HepG2 (cell line): ENCODE data around the gene FAM174B. TPM values are rescaled to one million over a fixed set of nuclear protein-coding genes. Genes with fewer than 3 reads are reported as not detected.

Experiments used
- ATAC-seq: fragments of 200-7000 bp; cut with Tn5 transposase; 3 replicates; pipeline ENCODE4 v1.9.1; 2020; ENCODE audit warnings: mild to moderate bottlenecking, moderate library complexity
- BruUV-seq: library from RNA; stranded (reverse); fragments of 400-500 nt; replicated peaks from 2 replicates; lab custom pipeline; 2021; lab: Mats Ljungman, UMichigan
- CTCF ChIA-PET: fragments of 300-600 bp; formaldehyde crosslinking; extraction: SDS; loops from one replicate; lab custom pipeline; 2021; ENCODE audit warnings: low total read pairs, inconsistent platforms, low intra/inter-chr PET ratio; lab: Yijun Ruan, JAX
- POLR2A ChIA-PET: fragments of 350-600 bp; sonication (Branson Sonifier 250); formaldehyde crosslinking; loops from one replicate; lab custom pipeline; 2020; ENCODE audit warnings: antibody characterized with exemption, inconsistent platforms; lab: Yijun Ruan, JAX
- DNase-seq: peaks from one replicate; pipeline ENCODE4 v3.0.0-alpha.2; 2015; ENCODE audit warnings: low spot score
- FAIRE-seq: peaks from 3 replicates; lab custom pipeline; 2011; peaks lifted over from hg19 to GRCh38; lab: Jason Lieb, UNC
- H2AFZ ChIP-seq: one replicate; pipeline ENCODE4 v1.6.1; 2011; ENCODE audit warnings: low read length, inconsistent platforms
- H3K27ac ChIP-seq: fragments of 300-600 bp; 3 replicates; pipeline ENCODE4 v1.8.0; 2011; ENCODE audit warnings: mixed run types, mild to moderate bottlenecking, mixed read lengths, low read length, inconsistent platforms; ENCODE audit not compliant: insufficient read depth; ENCODE audit errors: extremely low read length
- H3K27me3 ChIP-seq, 2 experiments: fragments of 200-600 bp in 1 of 2; 2 replicates in 1 of 2; 3 replicates in 1 of 2; pipeline versions ENCODE4 v1.6.0 to v1.8.0; 2011; ENCODE audit warnings: low read length in 2 of 2, mild to moderate bottlenecking in 2 of 2, moderate library complexity in 2 of 2, inconsistent platforms in 1 of 2; ENCODE audit not compliant: insufficient read depth in 2 of 2, control insufficient read depth in 1 of 2
- H3K36me3 ChIP-seq, 2 experiments: fragments of 200-600 bp in 1 of 2; replicated peaks in 1 of 2; 2 replicates in 1 of 2; 3 replicates in 1 of 2; pipeline versions ENCODE4 v1.5.1 to v1.8.0; 2011; ENCODE audit warnings: low read length in 2 of 2, inconsistent platforms in 1 of 2; ENCODE audit not compliant: insufficient read depth in 2 of 2, control insufficient read depth in 1 of 2
- H3K4me1 ChIP-seq: 2 replicates; pipeline ENCODE4 v1.5.1; 2012; ENCODE audit warnings: low read length, inconsistent platforms; ENCODE audit not compliant: insufficient read depth
- H3K4me2 ChIP-seq: 2 replicates; pipeline ENCODE4 v1.6.0; 2011; ENCODE audit warnings: low read depth, low read length, inconsistent platforms
- H3K4me3 ChIP-seq, 3 experiments: fragments of 200-600 bp in 1 of 3; sonication (generic), shearing (Covaris generic) in 1 of 3; replicated peaks in 1 of 3; 2 replicates each; pipeline ENCODE4 v1.5.1; 2011 to 2016; ENCODE audit warnings: low read length in 3 of 3, inconsistent platforms in 2 of 3, low read depth in 2 of 3, mild to moderate bottlenecking in 2 of 3, control low read depth in 1 of 3, mixed read lengths in 1 of 3; ENCODE audit not compliant: insufficient read depth in 1 of 3
- H3K79me2 ChIP-seq: one replicate; pipeline ENCODE4 v1.6.1; 2011; ENCODE audit warnings: low read length, inconsistent platforms; ENCODE audit not compliant: insufficient read depth
- H3K9ac ChIP-seq: 2 replicates; pipeline ENCODE4 v1.6.0; 2011; ENCODE audit warnings: mild to moderate bottlenecking, low read depth, low read length, inconsistent platforms; ENCODE audit not compliant: insufficient read depth
- H3K9me3 ChIP-seq: 2 replicates; pipeline ENCODE4 v1.5.1; 2012; ENCODE audit warnings: mild to moderate bottlenecking, low read length
- H4K20me1 ChIP-seq: 2 replicates; pipeline ENCODE4 v1.6.0; 2011; ENCODE audit warnings: inconsistent platforms, mild to moderate bottlenecking, low read length, moderate library complexity; ENCODE audit not compliant: insufficient read depth
- ARNTL ChIP-seq: sonication (generic); formaldehyde crosslinking; IDR thresholded peaks from 2 replicates; pipeline ENCODE4 v1.4.0; 2020; ENCODE audit warnings: mild to moderate bottlenecking, missing genetic modification reagents
- CHCHD3 ChIP-seq: sonication (generic); formaldehyde crosslinking; IDR thresholded peaks from 2 replicates; pipeline ENCODE4 v1.8.0; 2022; ENCODE audit warnings: mild to moderate bottlenecking, missing genetic modification reagents, moderate library complexity
- ESRRA ChIP-seq: sonication (generic); formaldehyde crosslinking; IDR thresholded peaks from 2 replicates; pipeline ENCODE4 v1.5.1; 2020; ENCODE audit warnings: mild to moderate bottlenecking, low read depth, missing genetic modification reagents
- GATA4 ChIP-seq: sonication (generic); IDR thresholded peaks from 2 replicates; pipeline ENCODE4 v1.6.1; 2016; ENCODE audit warnings: antibody characterized with exemption, low read depth, borderline replicate concordance
- HOXA5 ChIP-seq: sonication (generic); formaldehyde crosslinking; IDR thresholded peaks from 2 replicates; pipeline ENCODE4 v1.4.0; 2020; ENCODE audit warnings: missing genetic modification reagents
- ISX ChIP-seq: sonication (generic); formaldehyde crosslinking; conservative IDR thresholded peaks from 2 replicates; pipeline ENCODE4 v1.5.0; 2020; ENCODE audit warnings: missing genetic modification reagents
- MTA3 ChIP-seq: sonication (generic); formaldehyde crosslinking; IDR thresholded peaks from 2 replicates; pipeline ENCODE4 v1.4.0; 2020; ENCODE audit warnings: missing genetic modification reagents
- SAFB2 ChIP-seq: sonication (generic); formaldehyde crosslinking; IDR thresholded peaks from 2 replicates; pipeline ENCODE4 v1.5.1; 2020; ENCODE audit warnings: missing genetic modification reagents, low read depth, mild to moderate bottlenecking, borderline replicate concordance
- SP5 ChIP-seq: IDR thresholded peaks from 2 replicates; pipeline ENCODE4 v1.6.1; 2016; ENCODE audit warnings: low read depth, borderline replicate concordance
- THAP11 ChIP-seq: IDR thresholded peaks from 2 replicates; pipeline ENCODE4 v1.6.1; 2016; ENCODE audit warnings: missing biosample characterization, missing genetic modification reagents
- ZC3H13 ChIP-seq: sonication (generic); formaldehyde crosslinking; IDR thresholded peaks from 2 replicates; pipeline ENCODE4 v1.8.1; 2023; ENCODE audit warnings: mild to moderate bottlenecking, missing genetic modification reagents, moderate library complexity
- ZFP1 ChIP-seq: IDR thresholded peaks from 2 replicates; pipeline ENCODE4 v1.6.1; 2016
- ZNF670 ChIP-seq: sonication (generic); formaldehyde crosslinking; IDR thresholded peaks from 2 replicates; pipeline ENCODE4 v1.8.0; 2022; ENCODE audit warnings: mild to moderate bottlenecking, missing genetic modification reagents, borderline replicate concordance
- ZNF720 ChIP-seq: sonication (generic); formaldehyde crosslinking; IDR thresholded peaks from 2 replicates; pipeline ENCODE4 v1.4.0; 2020; ENCODE audit warnings: missing genetic modification reagents
- ZNF747 ChIP-seq: sonication (generic); formaldehyde crosslinking; IDR thresholded peaks from 2 replicates; pipeline ENCODE4 v1.8.1; 2023; ENCODE audit warnings: missing genetic modification reagents, mild to moderate bottlenecking, borderline replicate concordance
- ZNF891 ChIP-seq: sonication (generic); formaldehyde crosslinking; IDR thresholded peaks from 2 replicates; pipeline ENCODE4 v1.5.0; 2020; ENCODE audit warnings: mild to moderate bottlenecking, missing genetic modification reagents
- WGBS: methylation state at CpG from one replicate; pipeline ENCODE4 v1.1.6; 2017; ENCODE audit warnings: low lambda C conversion rate; 5-methylcytosine and 5-hydroxymethylcytosine counted together
- in situ Hi-C: cut with HindIII; loops from 2 replicates; pipeline ENCODE4 v1.10.0; 2017; ENCODE audit warnings: low pct_unique_long_range_greater_than_20kb; ENCODE audit not compliant: extremely low pct_ligation_motif_present
- intact Hi-C: fragments of 100-400 bp; cut with micrococcal nuclease; formaldehyde crosslinking; loops from one replicate; pipeline ENCODE4 v1.10.0; 2022; ENCODE audit not compliant: unreplicated experiment
- polyA plus RNA-seq, 8 experiments: library from polyadenylated mRNA; depleted of rRNA in 3 of 8; stranded (reverse) in 7 of 8; unstranded in 1 of 8; fragments of >200 nt; fragmentation: Illumina TruSeq in 4 of 8; extraction: Trizol in 4 of 8; gene quantifications; 2 replicates each; pipeline versions ENCODE4 v1.2.1 to v1.2.3, GENCODE V29; 2011 to 2016; ENCODE audit warnings: low read depth in 4 of 8, missing spikeins in 1 of 8, mixed read lengths in 1 of 8; ENCODE audit not compliant: insufficient read depth in 1 of 8
- total RNA-seq, 5 experiments: library from RNA; depleted of rRNA; stranded (reverse); fragments of >200 nt; fragmentation: Illumina TruSeq; extraction: Trizol; gene quantifications; 2 replicates each; pipeline ENCODE4 v1.2.3, GENCODE V29; 2016; ENCODE audit warnings: low read depth in 1 of 5
- TF ChIP-seq, protein P1 (sequence below): sonication (generic); formaldehyde crosslinking; IDR thresholded peaks from 2 replicates; pipeline ENCODE4 v1.8.1; 2023; ENCODE audit warnings: mild to moderate bottlenecking, missing genetic modification reagents
- TF ChIP-seq, protein P2 (sequence below): sonication (generic); formaldehyde crosslinking; IDR thresholded peaks from 2 replicates; pipeline ENCODE4 v1.4.0; 2020; ENCODE audit warnings: missing genetic modification reagents
- TF ChIP-seq, protein P3 (sequence below): sonication (generic); formaldehyde crosslinking; IDR thresholded peaks from 2 replicates; pipeline ENCODE4 v1.4.0; 2020; ENCODE audit warnings: missing genetic modification reagents, borderline replicate concordance
- TF ChIP-seq, protein P4 (sequence below): sonication (generic); formaldehyde crosslinking; IDR thresholded peaks from 2 replicates; pipeline ENCODE4 v1.5.0; 2020; ENCODE audit warnings: missing genetic modification reagents, mild to moderate bottlenecking, borderline replicate concordance

Gene FAM174B
- total and polyA plus RNA-seq, 2 of the 13 experiments (the other 11 are each of a cell fraction or from before 2014, with no cell fraction given) = 0.90 to 2.1 TPM

DNA sequence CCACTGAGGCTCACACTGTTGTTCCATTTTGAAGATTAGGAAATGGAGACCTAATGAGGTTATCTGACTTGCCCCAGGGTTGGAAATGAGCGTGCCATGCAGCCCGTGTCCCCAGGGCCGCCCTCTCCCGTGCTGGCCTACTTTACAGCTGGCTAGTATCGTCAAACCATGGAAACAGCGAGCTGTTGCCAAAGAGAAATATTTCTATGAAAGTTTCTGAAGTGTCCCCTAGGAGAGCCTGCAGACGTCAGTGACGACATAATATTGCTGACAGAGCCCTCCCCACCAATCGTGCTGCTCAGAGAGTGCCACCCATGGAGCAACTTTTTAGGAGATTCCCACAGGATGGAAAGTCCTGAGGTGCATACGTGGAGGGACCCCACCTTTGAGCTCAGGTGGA, 11.2 kb upstream of the FAM174B start:
- Histone ChIP-seq H3K9me3 (no peaks in the 10 kb centered on the region), H3K4me1 (peaks cover 20% of the 10 kb centered on the region), H3K27me3 (peaks cover 0 to 43% of the 10 kb centered on the region in 2 experiments; a peak in 4 of 5 replicates)
- POLR2A ChIA-PET = interaction anchor here (1.3 kb wide), 1 partner anchor 49 kb away, joined by 4 read pairs; no protein-coding TSS in a partner anchor
- TF ChIP-seq CHCHD3 (CRISPR knock-in tag) (no peak), THAP11 (CRISPR knock-in tag) (no peak), ARNTL (CRISPR knock-in tag) (no peak), ZNF747 (CRISPR knock-in tag) (no peak), ZNF670 (CRISPR knock-in tag) (no peak), MTA3 (no peak), ZNF891 (CRISPR knock-in tag) (no peak), ISX (CRISPR knock-in tag) (no peak), ESRRA (CRISPR knock-in tag) (no peak), HOXA5 (CRISPR knock-in tag) (no peak), SP5 (CRISPR knock-in tag) (no peak), ZC3H13 (CRISPR knock-in tag) (no peak), ZNF720 (CRISPR knock-in tag) (no peak), SAFB2 (CRISPR knock-in tag) (no peak), GATA4 (no peak), ZFP1 (no peak)
- TF ChIP-seq, protein P1, sequence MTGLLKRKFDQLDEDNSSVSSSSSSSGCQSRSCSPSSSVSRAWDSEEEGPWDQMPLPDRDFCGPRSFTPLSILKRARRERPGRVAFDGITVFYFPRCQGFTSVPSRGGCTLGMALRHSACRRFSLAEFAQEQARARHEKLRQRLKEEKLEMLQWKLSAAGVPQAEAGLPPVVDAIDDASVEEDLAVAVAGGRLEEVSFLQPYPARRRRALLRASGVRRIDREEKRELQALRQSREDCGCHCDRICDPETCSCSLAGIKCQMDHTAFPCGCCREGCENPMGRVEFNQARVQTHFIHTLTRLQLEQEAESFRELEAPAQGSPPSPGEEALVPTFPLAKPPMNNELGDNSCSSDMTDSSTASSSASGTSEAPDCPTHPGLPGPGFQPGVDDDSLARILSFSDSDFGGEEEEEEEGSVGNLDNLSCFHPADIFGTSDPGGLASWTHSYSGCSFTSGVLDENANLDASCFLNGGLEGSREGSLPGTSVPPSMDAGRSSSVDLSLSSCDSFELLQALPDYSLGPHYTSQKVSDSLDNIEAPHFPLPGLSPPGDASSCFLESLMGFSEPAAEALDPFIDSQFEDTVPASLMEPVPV (CRISPR knock-in tag) = no peak
- TF ChIP-seq, protein P2, sequence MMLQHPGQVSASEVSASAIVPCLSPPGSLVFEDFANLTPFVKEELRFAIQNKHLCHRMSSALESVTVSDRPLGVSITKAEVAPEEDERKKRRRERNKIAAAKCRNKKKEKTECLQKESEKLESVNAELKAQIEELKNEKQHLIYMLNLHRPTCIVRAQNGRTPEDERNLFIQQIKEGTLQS = no peak
- TF ChIP-seq, protein P3, sequence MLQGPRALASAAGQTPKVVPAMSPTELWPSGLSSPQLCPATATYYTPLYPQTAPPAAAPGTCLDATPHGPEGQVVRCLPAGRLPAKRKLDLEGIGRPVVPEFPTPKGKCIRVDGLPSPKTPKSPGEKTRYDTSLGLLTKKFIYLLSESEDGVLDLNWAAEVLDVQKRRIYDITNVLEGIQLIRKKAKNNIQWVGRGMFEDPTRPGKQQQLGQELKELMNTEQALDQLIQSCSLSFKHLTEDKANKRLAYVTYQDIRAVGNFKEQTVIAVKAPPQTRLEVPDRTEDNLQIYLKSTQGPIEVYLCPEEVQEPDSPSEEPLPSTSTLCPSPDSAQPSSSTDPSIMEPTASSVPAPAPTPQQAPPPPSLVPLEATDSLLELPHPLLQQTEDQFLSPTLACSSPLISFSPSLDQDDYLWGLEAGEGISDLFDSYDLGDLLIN (CRISPR knock-in tag) = no peak
- TF ChIP-seq, protein P4, sequence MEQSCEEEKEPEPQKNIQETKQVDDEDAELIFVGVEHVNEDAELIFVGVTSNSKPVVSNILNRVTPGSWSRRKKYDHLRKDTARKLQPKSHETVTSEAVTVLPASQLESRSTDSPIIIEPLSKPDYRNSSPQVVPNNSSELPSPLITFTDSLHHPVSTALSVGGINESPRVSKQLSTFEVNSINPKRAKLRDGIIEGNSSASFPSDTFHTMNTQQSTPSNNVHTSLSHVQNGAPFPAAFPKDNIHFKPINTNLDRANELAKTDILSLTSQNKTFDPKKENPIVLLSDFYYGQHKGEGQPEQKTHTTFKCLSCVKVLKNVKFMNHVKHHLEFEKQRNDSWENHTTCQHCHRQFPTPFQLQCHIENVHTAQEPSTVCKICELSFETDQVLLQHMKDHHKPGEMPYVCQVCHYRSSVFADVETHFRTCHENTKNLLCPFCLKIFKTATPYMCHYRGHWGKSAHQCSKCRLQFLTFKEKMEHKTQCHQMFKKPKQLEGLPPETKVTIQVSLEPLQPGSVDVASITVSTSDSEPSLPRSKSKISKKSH (CRISPR knock-in tag) = no peak
- TF ChIP-seq, all 625 proteins: peak for 0
- Histone ChIP-seq H3K9ac (no peak overlapping the region), H3K4me2 (peak overlapping the region; percentile 53; the same call in 1 of the 2 replicates), H2AFZ (no peak overlapping the region), H4K20me1 (no peaks in the 10 kb centered on the region; the same call in 1 of the 2 replicates), H3K79me2 (no peaks in the 10 kb centered on the region), H3K27ac (no peak overlapping the region), H3K36me3 (no peaks in the 10 kb centered on the region), H3K4me3 (0 out of 6 replicates have a peak overlapping the region, but pooled peaks of 1 of the 3 experiments have one; percentile 37)
- FAIRE-seq = no peak
- BruUV-seq = no TSS peak
- intact Hi-C loops (loop anchor here (10.0 kb wide), 1 partner anchor 52 kb away; no protein-coding TSS in a partner anchor), in situ Hi-C loops (no loop called here)
- peak; percentile 41 for ATAC-seq
- CTCF ChIA-PET = no interaction called here
- no peak for DNase-seq
- 36% methylated on average over 9 of the region's 10 CpGs for WGBS
